Keratinocyte (primary cell): ENCODE measurements around the gene GLDC. TPM values are rescaled to one million over a fixed set of nuclear protein-coding genes. Genes with fewer than 3 reads are reported as not detected.

ENCODE experiments used
- DNase-seq: peaks from one replicate; pipeline ENCODE4 v3.0.0-alpha.2; 2011; ENCODE audit warnings: low read depth, missing footprints, low spot score
- FAIRE-seq: peaks from 2 replicates; lab custom pipeline; 2011; peaks lifted over from hg19 to GRCh38; lab: Jason Lieb, UNC
- H2AFZ ChIP-seq: 2 replicates; pipeline ENCODE4 v1.6.0; 2012; ENCODE audit warnings: low read length, control low read depth, inconsistent platforms; ENCODE audit not compliant: control insufficient read depth
- H3K27ac ChIP-seq: 2 replicates; pipeline ENCODE4 v1.5.1; 2011; ENCODE audit warnings: low read length; ENCODE audit not compliant: control insufficient read depth, insufficient read depth
- H3K27me3 ChIP-seq: 3 replicates; pipeline ENCODE4 v1.6.0; 2011; ENCODE audit warnings: low read length; ENCODE audit not compliant: control insufficient read depth, insufficient read depth; ENCODE audit errors: extremely low read depth
- H3K36me3 ChIP-seq, 2 experiments: 2 replicates in 1 of 2; 3 replicates in 1 of 2; pipeline ENCODE4 v1.5.1; 2011; ENCODE audit warnings: low read length in 2 of 2, mild to moderate bottlenecking in 1 of 2; ENCODE audit not compliant: control insufficient read depth in 2 of 2, insufficient read depth in 2 of 2; ENCODE audit errors: extremely low read depth in 1 of 2
- H3K4me1 ChIP-seq: 3 replicates; pipeline ENCODE4 v1.5.1; 2011; ENCODE audit warnings: low read length; ENCODE audit not compliant: control insufficient read depth, insufficient read depth; ENCODE audit errors: extremely low read depth
- H3K4me2 ChIP-seq: 3 replicates; pipeline ENCODE4 v1.6.0; 2011; ENCODE audit warnings: low read depth, low read length; ENCODE audit not compliant: control insufficient read depth, insufficient read depth; ENCODE audit errors: extremely low read depth
- H3K4me3 ChIP-seq, 3 experiments: fragments of 200-600 bp in 1 of 3; sonication (generic) in 1 of 3; 2 replicates in 2 of 3; 3 replicates in 1 of 3; pipeline ENCODE4 v1.5.1; 2011 to 2016; ENCODE audit warnings: low read length in 3 of 3, mild to moderate bottlenecking in 3 of 3, control low read depth in 2 of 3, inconsistent platforms in 1 of 3, low read depth in 1 of 3, mixed read lengths in 1 of 3, mixed run types in 1 of 3, moderate library complexity in 1 of 3; ENCODE audit not compliant: control insufficient read depth in 2 of 3, insufficient read depth in 2 of 3; ENCODE audit errors: extremely low read depth in 1 of 3
- H3K79me2 ChIP-seq: 2 replicates; pipeline ENCODE4 v1.6.0; 2012; ENCODE audit warnings: low read length; ENCODE audit not compliant: control insufficient read depth, insufficient read depth
- H3K9ac ChIP-seq: 3 replicates; pipeline ENCODE4 v1.6.0; 2011; ENCODE audit warnings: low read length; ENCODE audit not compliant: control insufficient read depth, insufficient read depth; ENCODE audit errors: extremely low read depth
- H3K9me1 ChIP-seq: 3 replicates; pipeline ENCODE4 v1.6.0; 2011; ENCODE audit warnings: low read length; ENCODE audit not compliant: control insufficient read depth, insufficient read depth; ENCODE audit errors: extremely low read depth
- H3K9me3 ChIP-seq: 2 replicates; pipeline ENCODE4 v1.5.1; 2012; ENCODE audit warnings: low read depth, low read length; ENCODE audit not compliant: control insufficient read depth
- H4K20me1 ChIP-seq: 3 replicates; pipeline ENCODE4 v1.6.0; 2011; ENCODE audit warnings: low read length; ENCODE audit not compliant: control insufficient read depth, insufficient read depth; ENCODE audit errors: extremely low read depth
- CTCF ChIP-seq, 3 experiments: IDR thresholded peaks in 1 of 3; conservative IDR thresholded peaks in 1 of 3; optimal IDR thresholded peaks in 1 of 3; 2 replicates in 2 of 3; 3 replicates in 1 of 3; pipeline versions ENCODE3 to v1.5.1; 2011; ENCODE audit warnings: low read length in 3 of 3, mild to moderate bottlenecking in 3 of 3, moderate library complexity in 2 of 3, control low read depth in 1 of 3, inconsistent platforms in 1 of 3; ENCODE audit not compliant: insufficient read depth in 2 of 3; ENCODE audit errors: extremely low read depth in 1 of 3
- EZH2 ChIP-seq: IDR thresholded peaks from one replicate; pipeline ENCODE4 v1.6.1; 2012; ENCODE audit warnings: inconsistent platforms, mild to moderate bottlenecking, low read length, moderate library complexity
- dilution Hi-C: fragments of 300-500 bp; cut with MboI; formaldehyde crosslinking; loops from one replicate; pipeline ENCODE4 v1.7.0; 2020; ENCODE audit warnings: low sequenced_read_pairs; ENCODE audit not compliant: extremely low pct_ligation_motif_present
- polyA plus RNA-seq, 5 experiments: library from polyadenylated mRNA; depleted of rRNA in 3 of 5; stranded (reverse) in 3 of 5; stranded (forward) in 1 of 5; unstranded in 1 of 5; fragments of >200 nt; gene quantifications; 1 replicate in 1 of 5; 2 replicates in 3 of 5; 3 replicates in 1 of 5; pipeline versions ENCODE4 v1.2.1 to v1.2.3, GENCODE V29; 2011 to 2012; ENCODE audit warnings: missing spikeins in 2 of 5, low read depth in 1 of 5, low replicate concordance in 1 of 5

Gene GLDC
- polyA plus RNA-seq, 1 donor (not counting 4 experiments of a cell fraction or from before 2014, with no cell fraction given) = 0.69 TPM

- TF ChIP-seq EZH2 = no peak
- no peak for TF ChIP-seq CTCF (optimal IDR thresholded peaks at IDR 0.05 in 1 of 3, IDR thresholded peaks at IDR 0.05 in 1 of 3, conservative IDR thresholded peaks at IDR 0.05 in 1 of 3; ENCODE audit: extremely low read depth in 1 of 3, insufficient read depth in 2 of 3, low read length in 3 of 3)
- Histone ChIP-seq H4K20me1 (no peaks in the 10 kb centered on the region), H3K36me3 (no peaks in the 10 kb centered on the region), H3K4me2 (no peak overlapping the region), H2AFZ (no peak overlapping the region), H3K4me3 (no peak overlapping the region), H3K9me3 (no peaks in the 10 kb centered on the region), H3K9ac (no peak overlapping the region), H3K9me1 (no peaks in the 10 kb centered on the region), H3K79me2 (no peaks in the 10 kb centered on the region), H3K27me3 (no peaks in the 10 kb centered on the region), H3K4me1 (no peaks in the 10 kb centered on the region), H3K27ac (no peak overlapping the region)
- DNase-seq = no peak
- dilution Hi-C loops = no loop called here
- no peak for FAIRE-seq
These were observed 33.7 kb downstream of the GLDC start for GRCh38 chr9:6611865-6612264.

GRCh38 chr9:6610073-6610472 lies 35.5 kb downstream of the GLDC start:
- H3K27ac ChIP-seq = no peak overlapping the region
- DNase-seq = no peak
- dilution Hi-C loops = no loop called here
- H3K9me3 ChIP-seq = no peaks in the 10 kb centered on the region
- no peak for TF ChIP-seq CTCF (optimal IDR thresholded peaks at IDR 0.05 in 1 of 3, IDR thresholded peaks at IDR 0.05 in 1 of 3, conservative IDR thresholded peaks at IDR 0.05 in 1 of 3; ENCODE audit: extremely low read depth in 1 of 3, insufficient read depth in 2 of 3, low read length in 3 of 3)
- TF ChIP-seq EZH2 = no peak
- no peak overlapping the region for H2AFZ ChIP-seq
- no peak for FAIRE-seq
- H3K27me3 ChIP-seq = no peaks in the 10 kb centered on the region
- no peaks in the 10 kb centered on the region for H3K79me2 ChIP-seq
- H3K4me3 ChIP-seq = no peak overlapping the region
- H3K4me1 ChIP-seq = no peaks in the 10 kb centered on the region
- no peaks in the 10 kb centered on the region for H3K9me1 ChIP-seq
- H3K36me3 ChIP-seq = no peaks in the 10 kb centered on the region
- H4K20me1 ChIP-seq = no peaks in the 10 kb centered on the region
- H3K9ac ChIP-seq = no peak overlapping the region
- no peak overlapping the region for H3K4me2 ChIP-seq
